Activated CD4-positive, alpha-beta T cell treated with anti-CD3 and anti-CD28 coated beads, Interleukin-2, amount 10 ng/mL, durations not matched to agents 7 days and 5 days (primary cell): Measurements from ENCODE around the gene RBM45. TPM values are rescaled to one million over a fixed set of nuclear protein-coding genes. Genes with fewer than 3 reads are reported as not detected.

Source experiments
- total RNA-seq, 2 experiments: library from RNA; stranded (reverse); gene quantifications; one replicate each; pipeline ENCODE4 v1.2.3, GENCODE V29; 2021

Gene RBM45
- total RNA-seq, 2 experiments from 2014 or later = 19.0 to 22.0 TPM

Other genes starting within 250 kb of the RBM45 start
- not detected for gene PDE11A, start 39.7 kb upstream of the RBM45 start, total RNA-seq
- under 1 TPM; 0.35 to 0.52 TPM for gene OSBPL6, start 82.1 kb downstream of the RBM45 start, total RNA-seq